NCI-H2227 (cell line): Measurements from ENCODE around the gene ZNF462.
"Not testable (repeated sequence)": the region's sequence is repeated elsewhere in the genome, so short reads cannot be mapped to it uniquely, and the experiment has no call there.

ENCODE experiments used
- DNase-seq: peaks from one replicate; lab custom pipeline; 2025; ENCODE audit not compliant: unreplicated experiment; lab: John Stamatoyannopoulos, UW

The ZNF462 gene

GRCh38 chr9:106958955-106959657 lies 96.1 kb downstream of the ZNF462 start:
- no peak for DNase-seq

- no peak for DNase-seq
These were observed 97.3 kb downstream of the ZNF462 start for GRCh38 chr9:106960258-106960657.

DNA sequence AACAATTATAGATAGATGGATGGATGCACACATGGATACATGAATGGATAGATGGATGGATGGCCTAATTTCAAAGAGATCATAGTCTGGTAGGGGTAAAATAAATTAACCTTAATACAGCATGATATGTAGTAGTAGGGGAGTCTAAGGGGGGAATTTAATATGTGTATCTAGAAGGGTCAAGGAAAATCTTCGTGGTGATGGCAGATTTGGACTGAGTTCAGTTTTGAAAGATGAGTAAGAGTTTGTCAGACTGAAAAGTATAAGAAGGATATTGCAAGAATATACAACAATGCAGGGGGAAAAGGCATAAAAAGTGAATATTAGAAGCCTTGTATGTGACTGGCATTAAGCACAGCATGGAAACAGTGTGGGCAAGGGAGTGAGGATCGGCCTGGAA lies 98.7 kb downstream of the ZNF462 start:
- DNase-seq = no peak

DNA sequence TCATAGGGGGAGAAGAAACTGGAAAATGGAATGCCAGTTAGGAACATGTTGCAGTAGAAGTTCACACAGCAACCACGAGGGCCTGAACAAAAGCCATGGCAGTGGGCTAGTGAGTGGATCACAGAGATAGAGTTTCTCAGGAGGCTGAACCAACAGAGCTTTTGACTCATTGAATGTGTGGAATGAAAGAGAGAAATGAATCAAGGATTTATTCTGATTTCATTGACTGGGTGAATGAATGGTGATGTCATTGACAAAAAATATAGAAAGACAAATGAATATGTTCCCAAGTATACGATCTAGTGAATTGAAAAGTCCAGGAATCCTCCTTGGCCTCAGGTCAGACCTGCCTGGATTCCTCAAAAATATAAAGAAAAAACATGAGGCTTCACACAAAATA lies 99.2 kb downstream of the ZNF462 start:
- DNase-seq = no peak

- DNase-seq = no peak
These were observed 99.8 kb downstream of the ZNF462 start for GRCh38 chr9:106962615-106963363.

DNA sequence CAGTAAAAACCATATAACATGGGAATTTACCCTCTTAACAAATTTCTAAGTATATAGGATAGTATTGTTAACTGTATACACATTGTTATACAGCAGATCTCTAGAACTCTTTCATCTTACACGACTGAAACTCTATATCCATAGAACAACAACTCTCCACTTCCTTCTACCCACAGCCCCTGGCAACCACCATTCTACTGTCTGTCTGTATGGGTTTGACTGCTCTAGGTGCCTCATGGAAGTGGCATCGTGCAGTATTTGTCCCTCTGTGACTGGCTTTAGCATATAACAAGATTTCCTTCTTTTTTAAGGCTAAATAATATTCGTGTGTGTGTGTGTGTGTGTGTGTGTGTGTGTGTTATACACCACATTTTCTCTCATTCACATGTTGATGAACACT lies 100.7 kb downstream of the ZNF462 start:
- no peak for DNase-seq

DNA sequence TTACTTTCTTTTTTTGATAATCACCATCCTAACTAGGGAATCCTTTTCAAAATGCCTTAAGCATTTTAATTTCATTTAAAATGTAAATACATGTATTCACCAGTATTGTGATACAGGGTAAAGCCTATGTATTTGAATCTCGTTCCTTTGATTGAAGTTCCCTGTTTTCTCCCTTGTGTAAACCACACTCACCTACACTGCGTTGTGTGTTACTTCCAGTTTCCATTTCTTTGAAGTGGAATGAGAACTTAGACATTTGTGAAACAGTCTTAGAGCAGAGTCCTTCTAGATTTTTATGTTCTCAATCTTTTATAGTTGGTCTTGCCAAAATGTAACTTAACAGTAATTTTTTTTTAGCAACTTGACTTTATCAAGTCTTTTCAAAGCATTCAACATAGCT lies 101.4 kb downstream of the ZNF462 start:
- DNase-seq = no peak

DNA sequence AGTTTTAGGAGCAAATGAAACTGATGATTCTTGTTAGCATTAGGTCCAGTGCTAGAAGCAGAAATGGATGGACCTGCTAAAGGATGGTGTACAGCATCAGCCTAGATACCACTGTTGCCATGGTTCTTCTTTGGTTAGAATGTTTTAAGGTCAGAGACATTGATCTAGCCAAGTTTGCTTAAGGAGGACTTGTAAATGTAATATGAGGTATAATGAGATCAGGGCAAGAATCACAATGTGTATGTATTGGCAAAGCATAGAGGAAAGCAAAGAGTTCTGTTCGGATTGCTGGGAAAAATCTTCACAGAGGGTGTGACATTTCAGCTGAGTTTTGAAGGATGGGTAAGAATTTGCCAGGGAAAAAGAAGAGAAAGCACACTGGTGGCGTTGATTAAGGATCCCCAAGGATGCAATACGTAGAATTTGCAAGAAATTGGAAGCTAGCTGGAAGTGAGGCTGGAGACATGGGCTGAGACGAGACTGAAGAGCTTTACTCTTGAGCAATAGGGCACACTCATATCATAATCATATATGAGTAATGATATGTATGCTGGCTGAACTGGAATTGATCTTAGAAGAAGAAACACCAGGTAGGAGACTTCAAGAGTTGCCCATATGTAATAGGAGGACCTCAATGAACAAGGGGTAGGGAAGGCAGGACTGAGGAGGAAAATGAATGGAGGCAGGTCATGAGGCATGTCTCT lies 102.0 kb downstream of the ZNF462 start:
- DNase-seq = no peak

GRCh38 chr9:106966481-106966880 lies 103.5 kb downstream of the ZNF462 start:
- no peak for DNase-seq

GRCh38 chr9:106969696-106970095 lies 106.7 kb downstream of the ZNF462 start:
- DNase-seq = no peak

DNA sequence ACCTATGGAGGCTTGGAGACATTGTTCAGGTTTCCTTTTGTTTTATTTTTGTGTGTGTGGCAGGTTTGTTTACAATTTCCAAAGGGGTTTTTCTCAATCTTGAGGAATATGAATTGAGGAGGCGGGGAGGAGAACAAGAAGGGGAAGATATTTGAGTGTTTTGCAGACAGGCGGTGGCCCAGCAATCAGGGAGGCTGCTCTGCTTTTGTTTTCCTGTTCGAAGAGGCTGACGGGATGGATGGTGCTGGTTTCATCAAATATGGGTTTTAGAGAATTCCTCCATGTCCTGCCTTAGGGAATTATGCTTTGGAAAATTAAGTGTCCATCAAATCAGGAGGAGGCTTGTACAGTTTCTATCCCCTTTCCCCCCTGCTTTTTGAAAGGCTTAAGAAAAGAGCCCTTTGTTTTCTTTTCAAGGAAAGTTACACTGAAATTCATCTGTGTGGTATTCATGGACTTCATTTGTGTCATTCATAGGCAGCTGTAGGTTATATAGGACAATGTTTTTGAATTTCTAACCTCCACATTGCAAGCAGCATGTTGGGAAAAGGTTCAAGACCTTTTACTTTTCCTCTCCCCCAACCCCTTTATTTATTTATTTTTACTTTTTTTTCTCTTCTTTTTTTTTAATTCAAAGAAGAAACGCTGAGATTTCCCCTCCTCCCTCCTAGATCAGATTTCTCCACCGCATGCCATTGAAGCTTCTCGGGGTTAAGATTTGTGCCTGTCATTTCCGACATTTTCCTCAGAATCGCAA lies 107.4 kb downstream of the ZNF462 start:
- DNase-seq = no peak

- DNase-seq = no peak
These were observed 108.1 kb downstream of the ZNF462 start for GRCh38 chr9:106970976-106971457.

GRCh38 chr9:106972082-106972481 lies 109.1 kb downstream of the ZNF462 start:
- no peak for DNase-seq

DNA sequence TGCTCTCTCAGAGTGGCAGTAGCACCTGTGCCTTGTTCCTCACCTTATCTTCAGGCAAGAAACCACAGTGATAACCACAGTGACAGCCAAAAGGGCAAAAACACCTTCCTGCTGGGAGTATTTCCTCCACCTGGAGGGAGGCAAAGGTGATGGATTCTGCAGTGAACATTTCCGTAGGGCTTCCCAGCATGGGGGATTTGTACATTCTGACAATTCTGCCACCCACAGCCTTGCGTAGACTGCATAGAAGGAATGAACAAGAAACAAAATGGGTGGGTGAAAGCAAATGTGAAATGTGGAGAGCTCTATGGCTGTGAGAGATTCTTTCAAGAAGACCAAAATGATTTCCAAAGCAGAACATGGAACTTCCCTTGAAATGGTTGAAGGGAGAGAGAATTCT lies 111.4 kb downstream of the ZNF462 start:
- DNase-seq = no peak

GRCh38 chr9:106976772-106977171 lies 113.8 kb downstream of the ZNF462 start:
- no peak for DNase-seq

DNA sequence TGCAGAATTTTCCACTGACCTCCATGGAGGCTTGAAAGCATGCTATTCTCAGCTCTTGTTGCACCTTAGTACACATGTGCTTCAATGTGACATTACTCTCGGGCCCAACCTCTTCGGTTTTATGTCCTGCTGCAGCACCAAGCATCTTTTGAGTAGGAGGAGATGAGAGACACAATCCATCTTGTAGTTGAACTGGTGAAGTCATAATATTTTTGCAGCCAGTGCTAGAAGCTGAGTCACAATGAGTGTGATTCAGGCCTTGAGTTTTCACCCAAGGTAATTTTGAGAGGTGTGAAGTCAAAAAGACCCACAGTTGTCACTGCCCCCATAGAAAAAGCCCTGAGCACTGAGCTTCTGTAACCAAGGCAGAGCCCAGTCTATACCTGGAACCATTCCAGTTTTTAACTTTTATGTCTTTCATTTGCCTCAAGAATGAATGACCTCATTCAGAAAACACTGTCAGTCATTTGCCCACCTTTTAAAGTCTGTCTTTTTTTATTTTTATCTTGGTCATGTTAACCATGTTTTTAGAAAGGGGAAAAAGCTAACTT lies 117.7 kb downstream of the ZNF462 start:
- no peak for DNase-seq

GRCh38 chr9:106981396-106982287 lies 118.7 kb downstream of the ZNF462 start:
- DNase-seq = no peak

DNA sequence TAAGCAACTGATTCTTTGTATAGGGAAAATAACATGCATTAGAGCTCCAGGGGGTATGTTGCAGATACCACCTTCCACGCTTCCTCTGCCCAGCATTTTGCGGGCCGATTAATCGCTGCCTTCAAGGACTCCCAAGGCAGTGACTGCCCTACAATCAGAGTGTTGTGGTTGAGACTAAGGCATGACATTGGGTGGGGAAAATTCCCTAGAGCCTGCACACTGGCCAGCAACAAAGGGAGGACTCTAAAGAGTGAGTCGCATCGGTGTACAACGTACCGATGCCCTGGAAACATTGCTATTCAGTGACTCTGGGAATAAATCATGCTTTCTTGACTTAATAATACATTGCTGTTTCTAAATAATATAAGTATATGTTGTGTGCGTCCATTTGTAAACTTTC lies 119.7 kb downstream of the ZNF462 start:
- peak; percentile 37 for DNase-seq

GRCh38 chr9:106983346-106983745 lies 120.4 kb downstream of the ZNF462 start:
- DNase-seq = no peak

GRCh38 chr9:106989904-106990303 lies 126.9 kb downstream of the ZNF462 start:
- not testable (repeated sequence) for DNase-seq
